SK-N-MC (cell line): ENCODE data around the gene ZC3H4.

Source experiments
- EZH2 ChIP-seq: fragments of 200-600 bp; sonication (generic); IDR thresholded peaks from one replicate; pipeline ENCODE4 v1.6.1; 2017; ENCODE audit warnings: antibody characterized with exemption
- POLR2AphosphoS5 ChIP-seq: IDR thresholded peaks from 2 replicates; pipeline ENCODE4 v1.6.1; 2012; ENCODE audit warnings: mild to moderate bottlenecking, low read depth, low read length, borderline replicate concordance

DNA sequence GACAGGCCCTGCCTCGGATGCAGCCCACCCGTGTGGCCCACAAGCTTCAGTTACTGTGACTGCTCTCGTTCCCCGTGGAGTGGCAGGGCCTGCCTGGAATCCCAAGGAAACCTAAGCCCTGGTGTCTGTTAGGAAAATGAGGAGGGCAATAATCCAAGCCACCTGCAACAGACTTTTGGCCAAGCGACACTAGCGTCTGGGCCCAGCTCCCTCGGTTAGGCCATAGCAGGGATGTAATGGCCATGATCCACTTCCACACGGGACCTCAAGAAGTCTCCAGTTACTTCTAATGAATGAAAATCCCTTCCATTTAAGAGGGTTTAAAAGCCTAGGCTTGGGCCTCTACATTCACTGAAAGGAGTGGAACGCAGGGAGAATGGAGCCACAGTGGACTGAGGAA lies 8.9 kb downstream of the ZC3H4 start:
- TF ChIP-seq EZH2 (no peak), POLR2AphosphoS5 (no peak)
